Ovary (tissue), 9 donors: ENCODE results near the gene FOXP1. TPM values are rescaled to one million over a fixed set of nuclear protein-coding genes. Genes with fewer than 3 reads are reported as not detected.

Experiments used
- DNase-seq, 5 donors: peaks; one replicate each; pipeline ENCODE4 v3.0.0-alpha.2; 2019 to 2020
- H3K27ac ChIP-seq, 2 donors: fragments of 200-600 bp; one replicate each; pipeline versions ENCODE4 v1.5.1 to v1.8.0; 2019 to 2022
- H3K27me3 ChIP-seq: fragments of 200-600 bp; one replicate; pipeline ENCODE4 v1.8.0; 2022
- H3K36me3 ChIP-seq: fragments of 200-600 bp; sonication (generic); one replicate; pipeline ENCODE4 v1.5.1; 2019
- H3K4me1 ChIP-seq: one replicate; pipeline ENCODE4 v1.8.1; 2013; ENCODE audit warnings: mild to moderate bottlenecking, moderate library complexity; ENCODE audit not compliant: insufficient read depth
- H3K4me3 ChIP-seq: fragments of 200-600 bp; sonication (generic); one replicate; pipeline ENCODE4 v1.5.1; 2017
- H3K9me3 ChIP-seq, 2 donors: fragments of 200-600 bp in 1 of 2; sonication (generic) in 1 of 2; one replicate each; pipeline versions ENCODE4 v1.5.1 to v1.8.1; 2013 to 2019; ENCODE audit warnings: mild to moderate bottlenecking in 1 of 2, moderate library complexity in 1 of 2
- EP300 ChIP-seq: sonication (generic); formaldehyde crosslinking; IDR thresholded peaks from one replicate; pipeline ENCODE4 v1.6.1; 2017; ENCODE audit warnings: antibody characterized with exemption
- POLR2A ChIP-seq: fragments of 450-650 bp; IDR thresholded peaks from one replicate; pipeline ENCODE4 v1.6.1; 2017; ENCODE audit warnings: antibody characterized with exemption, mild to moderate bottlenecking, moderate library complexity
- WGBS, 3 donors: extraction: QIAGEN DNeasy Blood & Tissue Kit in 1 of 3; methylation state at CpG; one replicate each; pipeline versions ENCODE4 v1.1.5 to v1.1.7; 2013 to 2017; 5-methylcytosine and 5-hydroxymethylcytosine counted together
- intact Hi-C, 4 donors: fragments of 100-400 bp; cut with DNase I; formaldehyde crosslinking; loops; one replicate each; pipeline versions ENCODE4 v1.11.0 to v1.15.1; 2022 to 2023
- polyA plus RNA-seq, 2 donors: library from polyadenylated mRNA; stranded (reverse); fragments of 200-250 nt in 1 of 2; fragments of 350-450 nt in 1 of 2; fragmentation: Illumina TruSeq in 1 of 2; extraction: RNeasy Lipid Tissue Mini Kit (QIAGEN cat#74804) in 1 of 2; gene quantifications; one replicate each; pipeline ENCODE4 v1.2.3, GENCODE V29; 2013 to 2014
- total RNA-seq, 7 donors: library from RNA; depleted of rRNA in 2 of 7; stranded (reverse); fragments of >200 nt in 2 of 7; fragmentation: NEBNext Ultra II Directional in 3 of 7; extraction: Animal tissue kit (Norgen Biotek cat#: 25700) in 3 of 7; gene quantifications; one replicate each; pipeline versions ENCODE4 v1.1.0 to v1.2.4, GENCODE V29; 2016 to 2023
- TF ChIP-seq, protein P1 (sequence below), 3 donors: fragments of 450-650 bp in 2 of 3; fragments of 200-600 bp in 1 of 3; IDR thresholded peaks; one replicate each; pipeline versions ENCODE4 v1.5.1 to v1.8.0; 2016 to 2022; ENCODE audit warnings: antibody characterized with exemption in 3 of 3, mild to moderate bottlenecking in 1 of 3
- donor health status: DM: no; HTN: no; CAD: no; lungs with moderate emphysema.
- donor health status: DM: no; HTN: no; CAD: no.
- donor health status: Bipolar disorder and iron deficiency.
- donor health status: DM: yes; HTN: yes; CAD: no.
- donor health status: DM: no; HTN: no; CAD: no.
- donor health status: DM: yes; HTN: yes; CAD: no.

FOXP1 gene
- total and polyA plus RNA-seq, 9 donors: 31.7 to 126 (median 114) TPM

DNA sequence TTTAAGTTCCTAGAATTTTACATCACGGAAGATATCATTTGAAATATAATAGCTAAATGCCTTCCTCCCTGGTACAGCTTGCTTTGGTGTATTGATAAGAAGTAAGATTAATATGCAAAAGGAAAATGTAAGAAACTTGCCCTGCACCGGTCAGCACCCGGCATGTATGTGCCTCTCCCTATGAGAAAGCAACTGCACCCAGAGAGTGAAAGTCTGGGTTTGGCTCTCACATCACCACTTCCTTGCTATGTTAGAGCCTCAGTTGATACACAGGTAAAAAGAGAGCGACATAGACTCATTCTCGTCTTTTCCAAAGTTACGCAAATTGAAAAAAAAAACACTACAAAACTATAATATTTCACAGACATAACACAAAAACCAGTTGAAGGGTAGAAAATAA lies 96.7 kb downstream of the FOXP1 start:
- intact Hi-C loops: no loop called here
- 86 to 97% (median 96%) methylated on average over 6 of the region's 6 CpGs for WGBS, 3 donors
- Histone ChIP-seq H3K27me3 (no peaks in the 10 kb centered on the region), H3K4me1 (no peaks in the 10 kb centered on the region), H3K9me3 (no peaks in the 10 kb centered on the region), H3K36me3 (no peaks in the 10 kb centered on the region), H3K4me3 (no peak overlapping the region), H3K27ac (no peak overlapping the region)
- TF ChIP-seq, protein P1, sequence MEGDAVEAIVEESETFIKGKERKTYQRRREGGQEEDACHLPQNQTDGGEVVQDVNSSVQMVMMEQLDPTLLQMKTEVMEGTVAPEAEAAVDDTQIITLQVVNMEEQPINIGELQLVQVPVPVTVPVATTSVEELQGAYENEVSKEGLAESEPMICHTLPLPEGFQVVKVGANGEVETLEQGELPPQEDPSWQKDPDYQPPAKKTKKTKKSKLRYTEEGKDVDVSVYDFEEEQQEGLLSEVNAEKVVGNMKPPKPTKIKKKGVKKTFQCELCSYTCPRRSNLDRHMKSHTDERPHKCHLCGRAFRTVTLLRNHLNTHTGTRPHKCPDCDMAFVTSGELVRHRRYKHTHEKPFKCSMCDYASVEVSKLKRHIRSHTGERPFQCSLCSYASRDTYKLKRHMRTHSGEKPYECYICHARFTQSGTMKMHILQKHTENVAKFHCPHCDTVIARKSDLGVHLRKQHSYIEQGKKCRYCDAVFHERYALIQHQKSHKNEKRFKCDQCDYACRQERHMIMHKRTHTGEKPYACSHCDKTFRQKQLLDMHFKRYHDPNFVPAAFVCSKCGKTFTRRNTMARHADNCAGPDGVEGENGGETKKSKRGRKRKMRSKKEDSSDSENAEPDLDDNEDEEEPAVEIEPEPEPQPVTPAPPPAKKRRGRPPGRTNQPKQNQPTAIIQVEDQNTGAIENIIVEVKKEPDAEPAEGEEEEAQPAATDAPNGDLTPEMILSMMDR (IDR thresholded peaks at IDR 0.05): no peak
- TF ChIP-seq POLR2A: no peak
- no peak for TF ChIP-seq EP300
- DNase-seq: no peak

DNA sequence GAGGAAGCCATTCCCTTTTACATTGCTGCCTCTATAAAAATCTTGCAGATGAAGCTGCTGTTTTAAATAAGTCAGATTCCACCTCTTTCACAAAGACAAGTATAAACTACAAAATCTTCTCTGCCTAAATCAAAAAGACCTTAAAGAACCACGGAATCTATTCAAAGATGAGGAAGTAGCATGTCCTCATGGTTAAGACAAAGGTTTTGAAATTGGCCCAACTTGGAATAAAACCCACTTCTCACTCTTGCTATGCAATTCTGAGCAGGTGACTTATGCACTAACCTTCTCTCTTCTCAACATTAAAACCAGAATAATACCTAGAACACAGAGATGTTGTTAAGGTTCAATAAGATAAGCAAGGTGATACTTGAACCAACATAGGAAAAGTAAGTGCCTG lies 97.6 kb downstream of the FOXP1 start:
- 83 to 96% (median 85%) methylated on average over 1 of the region's 1 CpG for WGBS, 3 donors
- H3K27me3 ChIP-seq: no peaks in the 10 kb centered on the region
- H3K27ac ChIP-seq: no peak overlapping the region
- no peak overlapping the region for H3K4me3 ChIP-seq
- H3K9me3 ChIP-seq: no peaks in the 10 kb centered on the region
- TF ChIP-seq POLR2A: no peak
- no peak for TF ChIP-seq EP300
- TF ChIP-seq, protein P1 (IDR thresholded peaks at IDR 0.05): no peak
- intact Hi-C loops: no loop called here
- no peaks in the 10 kb centered on the region for H3K36me3 ChIP-seq
- no peak for DNase-seq
- H3K4me1 ChIP-seq: no peaks in the 10 kb centered on the region

DNA sequence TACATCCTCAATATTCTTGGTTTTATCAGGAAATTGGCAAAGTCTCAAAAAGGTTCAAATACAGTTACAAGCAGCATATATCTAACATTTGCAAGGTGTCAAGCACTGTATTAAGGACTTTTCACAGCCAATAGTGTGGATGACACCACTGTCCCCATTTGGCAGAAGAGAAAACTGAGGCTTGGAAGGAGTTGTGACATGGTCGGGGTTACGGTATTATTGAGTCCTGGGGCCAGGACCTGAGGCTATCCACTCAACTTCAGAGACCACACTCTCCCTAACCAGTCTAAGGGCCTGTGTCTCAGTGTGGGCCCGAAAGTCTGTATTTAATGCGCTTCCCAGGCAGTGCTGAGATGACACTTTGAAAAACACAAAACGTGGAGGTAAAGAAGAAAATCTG lies 99.1 kb downstream of the FOXP1 start:
- no peaks in the 10 kb centered on the region for H3K36me3 ChIP-seq
- no peak for DNase-seq
- no peaks in the 10 kb centered on the region for H3K27me3 ChIP-seq
- H3K4me1 ChIP-seq: no peaks in the 10 kb centered on the region
- intact Hi-C loops: no loop called here
- WGBS, 3 donors: 83 to 96% (median 96%) methylated on average over 5 of the region's 5 CpGs
- H3K9me3 ChIP-seq: no peaks in the 10 kb centered on the region
- TF ChIP-seq EP300 (no peak), POLR2A (no peak)
- TF ChIP-seq, protein P1 (IDR thresholded peaks at IDR 0.05): no peak
- H3K4me3 ChIP-seq: no peak overlapping the region
- no peak overlapping the region for H3K27ac ChIP-seq

DNA sequence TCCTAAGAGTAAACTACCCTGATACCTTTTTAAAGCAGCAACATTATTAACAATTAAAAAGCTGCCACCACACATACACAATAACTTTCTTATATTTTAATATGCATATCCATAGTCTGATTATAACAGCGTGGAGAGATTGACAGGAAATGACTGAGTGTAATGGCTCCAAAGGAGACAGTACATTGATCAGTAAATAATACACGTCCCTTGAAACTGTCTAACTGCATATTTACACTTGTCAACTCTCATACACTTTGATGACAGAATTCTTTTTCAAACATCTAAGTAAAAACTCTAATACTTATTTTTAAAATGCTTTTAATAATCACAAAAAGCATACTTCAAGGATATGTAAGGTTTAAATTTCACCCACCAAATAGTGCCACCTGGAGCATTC lies 99.5 kb downstream of the FOXP1 start:
- intact Hi-C loops: no loop called here
- Histone ChIP-seq H3K9me3 (no peaks in the 10 kb centered on the region), H3K4me3 (no peak overlapping the region), H3K27me3 (no peaks in the 10 kb centered on the region), H3K36me3 (no peaks in the 10 kb centered on the region), H3K27ac (no peak overlapping the region), H3K4me1 (no peaks in the 10 kb centered on the region)
- WGBS, 3 donors: 95 to 98% (median 97%) methylated on average over 2 of the region's 2 CpGs
- DNase-seq: no peak
- TF ChIP-seq, protein P1 (IDR thresholded peaks at IDR 0.05): no peak
- TF ChIP-seq EP300 (no peak), POLR2A (no peak)

DNA sequence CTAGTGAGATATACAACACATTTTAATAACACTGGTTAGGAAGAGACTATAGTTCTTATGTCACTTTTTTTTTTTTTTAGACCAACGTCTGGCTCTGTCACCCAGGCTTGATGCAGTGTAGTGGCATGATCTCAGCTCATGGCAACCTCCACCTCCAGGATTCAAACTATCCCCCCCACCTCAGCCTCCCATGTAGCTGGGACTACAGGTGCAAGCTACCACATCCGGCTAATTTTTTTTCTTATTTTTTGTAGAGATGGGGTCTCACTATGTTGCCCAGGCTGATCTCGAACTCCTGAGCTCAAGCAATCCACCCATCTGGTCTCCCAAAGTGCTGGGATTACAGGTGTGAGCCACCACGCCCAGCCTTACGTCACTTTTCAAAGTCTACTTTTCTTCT lies 100.8 kb downstream of the FOXP1 start:
- TF ChIP-seq POLR2A (no peak), EP300 (no peak)
- TF ChIP-seq, protein P1 (IDR thresholded peaks at IDR 0.05): no peak
- no peaks in the 10 kb centered on the region for H3K27me3 ChIP-seq
- no peak overlapping the region for H3K4me3 ChIP-seq
- no peak for DNase-seq
- H3K4me1 ChIP-seq: peaks cover 2% of the 10 kb centered on the region
- 94 to 95% (median 95%) methylated on average over 5 of the region's 5 CpGs for WGBS, 3 donors
- no peaks in the 10 kb centered on the region for H3K9me3 ChIP-seq
- intact Hi-C loops: no loop called here
- no peak overlapping the region for H3K27ac ChIP-seq
- H3K36me3 ChIP-seq: no peaks in the 10 kb centered on the region
